ENCODE data around the gene HNRNPL. TPM values are rescaled to one million over a fixed set of nuclear protein-coding genes. Genes with fewer than 3 reads are reported as not detected.

HNRNPL gene
- total RNA-seq, 4 donors from 2014 or later = 170 to 205 (median 179) TPM

GRCh38 chr19:38850976-38851621 lies 1.3 kb upstream of the HNRNPL start:
- Histone ChIP-seq H3K27me3 (no peaks in the 10 kb centered on the region), H3K9me3 (no peaks in the 10 kb centered on the region), H3K36me3 (peaks cover 0 to 17% (median 11%) of the 10 kb centered on the region in 3 donors), H3K4me3 (peak overlapping the region; percentile 48 to 91 (median 86)), H3K27ac (peak overlapping the region; percentile 97 to 99 (median 98)), H3K4me1 (peaks cover 0 to 45% (median 28%) of the 10 kb centered on the region in 4 donors)
- no peak for TF ChIP-seq EP300 (IDR thresholded peaks at IDR 0.05)
- no peak for TF ChIP-seq CTCF (IDR thresholded peaks at IDR 0.05)
- no peak for TF ChIP-seq POLR2A (IDR thresholded peaks at IDR 0.05)
- no peak for DNase-seq (ENCODE audit: low spot score in 2 of 2)
- 1 to 2% methylated on average over 37 to 40 of the region's 40 CpGs for WGBS, 2 donors

GRCh38 chr19:38850436-38850975 lies 720 bp upstream of the HNRNPL start:
- H3K27me3 ChIP-seq = no peaks in the 10 kb centered on the region
- H3K4me1 ChIP-seq = peaks cover 0 to 51% (median 31%) of the 10 kb centered on the region in 4 donors
- TF ChIP-seq EP300 (IDR thresholded peaks at IDR 0.05) (peak; percentile 87 to 99), POLR2A (IDR thresholded peaks at IDR 0.05) (peak; percentile 94 to 99), CTCF (IDR thresholded peaks at IDR 0.05) (peak in 2 of 5 experiments; percentile 59 to 69)
- no peaks in the 10 kb centered on the region for H3K9me3 ChIP-seq
- H3K36me3 ChIP-seq = peaks cover 0 to 23% (median 17%) of the 10 kb centered on the region in 3 donors
- 0 to 1% methylated on average over 26 of the region's 26 CpGs for WGBS, 2 donors
- H3K27ac ChIP-seq = peak overlapping the region; percentile 97 to 99 (median 98)
- peak; percentile 100 for DNase-seq (ENCODE audit: low spot score in 2 of 2)
- peak overlapping the region; percentile 48 to 91 (median 86) for H3K4me3 ChIP-seq

GRCh38 chr19:38849147-38849859 lies 483 bp downstream of the HNRNPL start:
- peaks cover 0 to 63% (median 33%) of the 10 kb centered on the region in 4 donors for H3K4me1 ChIP-seq
- H3K4me3 ChIP-seq = peak overlapping the region; percentile 50 to 100 (median 81)
- H3K27me3 ChIP-seq = no peaks in the 10 kb centered on the region

GRCh38 chr19:38848299-38849146 lies 1.3 kb downstream of the HNRNPL start:
- H3K27ac ChIP-seq = peak overlapping the region; percentile 98 to 100 (median 100)
- 17 to 21% methylated on average over 22 of the region's 22 CpGs for WGBS, 2 donors
- peaks cover 0 to 71% (median 33%) of the 10 kb centered on the region in 4 donors for H3K4me1 ChIP-seq
- H3K4me3 ChIP-seq = peak overlapping the region; percentile 50 to 100 (median 81)
- no peak for DNase-seq (ENCODE audit: low spot score in 2 of 2)
- H3K27me3 ChIP-seq = no peaks in the 10 kb centered on the region
- TF ChIP-seq POLR2A (IDR thresholded peaks at IDR 0.05) (no peak), CTCF (IDR thresholded peaks at IDR 0.05) (no peak), EP300 (IDR thresholded peaks at IDR 0.05) (no peak)
- H3K9me3 ChIP-seq = no peaks in the 10 kb centered on the region
- H3K36me3 ChIP-seq = peaks cover 7 to 43% (median 37%) of the 10 kb centered on the region in 3 donors

More at GRCh38 chr19:38849147-38849859, 483 bp downstream of the HNRNPL start:
- peak; percentile 93 to 94 for DNase-seq (ENCODE audit: low spot score in 2 of 2)
- Histone ChIP-seq H3K36me3 (peaks cover 5 to 35% (median 29%) of the 10 kb centered on the region in 3 donors), H3K9me3 (no peaks in the 10 kb centered on the region), H3K27ac (peak overlapping the region; percentile 98 to 100 (median 100))
- 0% methylated on average over 31 to 38 of the region's 76 CpGs for WGBS, 2 donors
- TF ChIP-seq CTCF (IDR thresholded peaks at IDR 0.05) = no peak
- TF ChIP-seq EP300 (IDR thresholded peaks at IDR 0.05) = peak; percentile 73 to 88

All from tibial nerve (tissue), 4 donors.